HG03103 (cell line): ENCODE data around the gene DNAAF5.

ENCODE experiments used
- ATAC-seq: cut with Tn5 transposase; IDR thresholded peaks from one replicate; pipeline ENCODE4 v1.9.1; 2021; ENCODE audit warnings: low read depth; ENCODE audit not compliant: unreplicated experiment

Gene DNAAF5

DNA sequence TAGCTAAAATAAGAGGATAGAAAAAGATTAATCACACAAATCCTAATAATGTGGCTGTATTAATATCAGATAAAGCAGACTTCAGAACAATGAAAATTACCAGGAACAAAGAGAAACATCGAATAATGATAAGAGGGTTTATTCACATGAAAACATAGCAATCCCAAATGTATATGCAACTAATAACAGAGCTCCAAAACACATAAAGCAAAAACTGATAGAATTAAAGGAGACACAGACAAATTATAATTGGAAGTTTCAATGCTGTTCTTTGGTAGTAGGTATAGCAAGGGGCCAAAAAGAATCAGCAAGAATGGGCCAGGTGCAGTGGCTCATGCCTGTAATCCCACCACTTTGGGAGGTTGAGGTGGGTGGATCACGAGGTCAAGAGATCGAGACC lies 23.4 kb upstream of the DNAAF5 start:
- no peak for ATAC-seq

DNA sequence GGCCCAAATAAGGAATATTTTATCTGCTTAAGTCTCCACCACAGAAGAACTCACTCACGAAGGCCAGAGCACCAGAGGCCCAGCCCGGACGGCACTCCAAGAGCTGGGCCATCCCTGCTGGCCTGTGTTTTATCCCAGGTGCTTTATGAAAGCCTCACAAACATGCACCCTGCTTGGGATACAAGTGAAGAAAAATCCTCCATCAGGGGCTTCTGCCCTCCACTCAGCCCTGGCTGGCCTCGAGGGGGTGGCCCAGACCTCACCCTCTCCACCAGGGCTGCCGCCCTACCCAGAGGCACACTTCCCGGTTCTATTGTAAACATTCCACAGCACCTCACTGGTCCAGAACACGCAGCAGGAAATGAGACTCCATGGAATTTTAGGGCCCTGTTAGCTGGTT lies 19.8 kb upstream of the DNAAF5 start:
- no peak for ATAC-seq

DNA sequence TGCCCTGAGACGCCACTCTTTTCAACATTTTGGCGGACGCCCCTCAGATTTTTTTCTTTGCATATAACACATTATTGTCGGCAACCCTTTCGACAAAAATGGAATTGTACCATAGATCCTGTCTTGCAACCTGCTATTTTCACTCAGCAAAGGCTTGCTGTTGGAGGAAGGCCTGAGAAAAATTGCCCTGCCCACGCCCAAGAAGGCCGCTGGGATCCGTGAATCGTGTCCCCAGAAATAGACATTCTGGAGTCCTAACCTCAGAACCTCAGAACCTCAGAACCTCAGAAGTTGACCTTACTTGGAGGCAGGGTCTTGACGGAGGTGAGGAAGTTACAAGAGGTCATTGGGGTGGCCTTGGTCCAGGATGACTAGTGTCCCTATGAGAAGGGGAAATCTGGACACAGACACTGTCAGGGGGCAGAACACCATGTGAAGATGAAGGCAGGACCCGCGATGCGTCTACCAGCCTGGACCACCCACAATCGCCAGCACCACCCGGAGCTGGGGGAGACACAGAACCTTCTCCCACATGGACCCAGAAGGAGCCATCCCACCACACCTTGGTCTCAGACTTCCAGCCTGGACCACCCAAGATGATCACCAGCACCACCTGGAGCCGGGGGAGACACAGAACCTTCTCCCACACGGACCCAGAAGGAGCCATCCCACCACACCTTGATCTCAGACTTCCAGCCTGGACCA lies 19.1 kb upstream of the DNAAF5 start:
- ATAC-seq = no peak

DNA sequence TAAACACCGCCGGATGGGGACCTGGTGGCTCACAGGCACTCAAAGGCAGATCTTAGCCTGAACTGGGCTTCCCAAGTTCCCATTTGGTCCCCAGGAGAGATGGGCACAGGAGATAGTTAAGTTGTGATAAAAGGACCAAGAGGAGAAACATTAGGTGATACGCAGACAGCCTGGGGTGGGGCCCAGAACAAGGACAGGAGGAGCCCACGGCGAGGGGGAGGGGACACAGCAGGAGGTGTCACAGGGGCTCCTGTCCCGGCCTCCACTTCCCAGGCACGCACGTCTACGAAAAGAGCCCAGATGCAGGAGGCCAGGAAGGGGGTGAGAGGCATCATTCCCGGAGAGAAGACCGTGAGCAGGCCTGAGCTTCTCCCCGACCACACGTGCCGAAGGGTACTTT lies 16.3 kb upstream of the DNAAF5 start:
- ATAC-seq = no peak

DNA sequence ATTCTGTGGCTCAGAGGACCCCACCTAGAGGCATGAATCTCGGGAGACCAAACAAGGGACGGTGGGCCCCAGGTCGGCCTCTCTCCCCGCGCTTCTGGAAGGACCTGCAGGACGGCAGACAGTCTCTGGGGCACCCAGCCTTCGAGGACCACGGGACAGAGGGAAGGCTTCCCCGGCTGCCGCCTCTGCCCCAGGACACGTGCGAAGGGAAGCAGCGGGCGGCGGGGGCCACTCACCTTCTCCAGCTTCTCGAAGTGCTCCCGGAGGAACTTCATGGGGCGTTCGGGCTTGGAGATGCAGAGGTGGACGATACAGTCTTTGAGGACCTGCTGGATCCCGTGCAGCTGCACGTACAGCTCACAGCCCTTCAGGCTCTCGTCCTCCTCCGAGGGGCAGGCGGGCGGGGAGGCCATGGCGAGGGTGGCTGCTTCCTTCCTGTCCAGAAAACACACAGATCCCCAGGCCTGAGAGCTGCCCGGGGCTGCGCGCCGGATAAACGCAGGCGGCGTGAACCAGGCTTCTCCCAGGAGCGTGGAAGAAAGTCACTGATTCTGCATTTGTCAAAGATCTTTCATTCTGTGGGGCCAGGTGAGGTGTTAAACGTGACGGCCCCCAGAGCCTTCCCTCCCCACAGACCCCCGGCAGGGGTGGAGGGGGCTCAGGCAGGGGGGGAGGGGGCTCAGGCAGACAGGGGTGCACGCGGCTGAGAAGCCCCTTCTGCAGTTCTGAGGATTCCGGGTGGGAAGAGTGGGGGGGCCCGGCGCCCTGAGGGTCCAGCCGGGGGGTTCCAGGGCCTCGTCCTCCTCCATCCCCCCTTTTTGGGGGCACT lies 15.2 kb upstream of the DNAAF5 start:
- no peak for ATAC-seq

DNA sequence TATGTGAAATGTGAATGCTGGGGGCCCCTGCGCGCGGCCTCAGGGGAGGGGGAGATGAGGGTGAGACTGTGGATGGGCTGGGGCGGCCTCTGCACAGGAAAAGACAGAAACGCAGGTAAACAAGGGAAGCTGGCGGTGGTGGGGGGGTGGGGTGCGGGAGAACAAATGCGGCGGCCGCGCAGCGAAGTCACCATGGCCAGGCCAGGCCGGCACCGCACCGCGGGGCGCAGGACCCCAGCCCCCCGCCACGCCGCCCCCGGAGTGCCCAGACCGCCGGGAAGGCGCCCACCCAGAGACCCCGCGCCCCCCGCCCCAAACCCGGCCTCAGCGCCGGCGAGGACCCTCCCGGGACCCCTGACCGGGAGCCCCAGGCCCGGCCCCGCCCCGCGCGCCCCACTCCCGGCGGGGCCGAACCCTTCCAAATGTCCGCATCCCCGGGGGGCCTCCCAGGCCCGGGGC lies 14.5 kb upstream of the DNAAF5 start:
- ATAC-seq = no peak

DNA sequence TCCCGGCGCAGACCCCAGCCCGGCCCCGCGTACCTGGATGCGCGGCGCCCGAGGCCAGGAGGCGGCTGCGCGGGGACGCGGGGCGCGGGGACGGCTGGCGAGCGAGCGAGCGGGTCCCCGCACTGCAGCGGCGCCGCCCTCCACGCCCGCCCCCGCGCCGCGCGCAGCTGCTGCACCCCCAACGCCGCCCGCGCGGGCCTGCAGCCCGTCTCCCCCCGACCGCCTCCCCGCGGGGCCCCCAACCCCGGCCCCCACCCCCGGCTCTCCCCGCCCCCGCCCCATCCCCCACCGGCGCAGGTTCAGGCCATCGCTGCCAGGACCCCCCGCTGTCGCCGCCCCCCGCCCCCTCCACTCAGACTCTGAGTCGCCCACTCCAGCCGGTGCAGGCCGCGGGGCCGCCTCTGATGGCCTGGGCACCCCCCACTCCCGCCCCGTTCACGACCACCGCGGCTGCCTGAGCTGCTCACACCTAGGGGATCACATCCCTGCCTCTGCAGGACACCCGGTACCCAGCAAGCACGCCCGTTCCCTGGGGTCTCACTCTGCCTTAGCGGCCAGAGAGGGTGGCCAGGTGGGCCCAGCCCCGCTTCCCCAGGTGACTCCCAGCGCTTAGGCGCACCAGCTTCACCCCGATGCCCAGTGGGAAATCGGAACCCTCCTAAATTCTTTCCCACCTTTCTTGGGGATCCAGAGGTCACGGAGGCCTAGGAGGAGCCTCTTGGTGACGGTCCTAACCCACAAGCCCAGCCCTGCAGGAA lies 13.9 kb upstream of the DNAAF5 start:
- no peak for ATAC-seq

DNA sequence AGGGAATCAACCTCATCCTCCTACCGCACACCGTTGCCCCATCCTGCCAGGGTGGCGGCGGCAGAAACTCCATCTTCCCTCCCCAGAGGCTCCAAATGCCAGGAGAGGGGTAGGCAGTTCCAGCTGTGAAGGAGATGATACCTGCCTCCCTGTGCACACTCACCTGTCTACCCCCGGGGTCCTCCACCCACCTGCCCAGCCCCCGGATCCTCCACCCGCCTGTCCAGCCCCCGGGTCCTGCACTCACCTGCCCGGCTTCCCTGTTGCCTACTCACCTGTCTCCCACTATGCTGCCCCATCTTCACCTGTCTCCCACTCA lies 13.4 kb upstream of the DNAAF5 start:
- no peak for ATAC-seq

DNA sequence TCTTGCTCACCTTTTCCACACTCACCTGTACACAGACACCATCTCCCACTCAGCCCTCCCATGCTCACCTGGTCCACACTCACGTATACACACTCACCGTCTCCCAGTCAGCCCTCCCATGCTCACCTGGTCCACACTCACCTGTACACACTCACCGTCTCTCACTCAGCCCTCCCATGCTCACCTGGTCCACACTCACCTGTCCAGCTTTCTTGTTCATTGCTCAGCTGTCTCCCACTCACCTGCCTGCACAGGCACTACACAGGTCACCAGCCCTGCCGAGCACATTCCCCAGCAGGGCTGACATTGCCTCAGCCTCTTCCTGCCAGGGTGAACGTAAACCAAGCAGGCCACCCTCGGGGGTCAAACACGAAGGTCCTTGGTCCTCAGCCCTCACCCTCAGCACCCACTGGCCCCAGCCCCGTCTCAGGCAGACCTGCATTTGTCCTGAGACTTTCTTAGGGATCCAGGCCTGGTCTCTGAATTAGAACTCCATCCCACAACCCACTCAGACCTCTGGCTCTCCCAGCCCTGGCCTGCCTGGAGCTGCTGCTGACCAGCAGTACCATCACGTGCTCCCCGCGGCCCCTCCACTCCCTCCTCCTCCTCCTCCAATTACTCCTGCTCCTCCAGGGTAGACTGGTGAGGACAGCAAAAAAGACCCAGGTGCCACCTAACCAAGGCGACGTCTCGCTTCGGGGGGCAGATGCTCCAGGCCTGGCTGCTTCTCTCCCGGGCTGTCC lies 12.8 kb upstream of the DNAAF5 start:
- ATAC-seq = no peak

DNA sequence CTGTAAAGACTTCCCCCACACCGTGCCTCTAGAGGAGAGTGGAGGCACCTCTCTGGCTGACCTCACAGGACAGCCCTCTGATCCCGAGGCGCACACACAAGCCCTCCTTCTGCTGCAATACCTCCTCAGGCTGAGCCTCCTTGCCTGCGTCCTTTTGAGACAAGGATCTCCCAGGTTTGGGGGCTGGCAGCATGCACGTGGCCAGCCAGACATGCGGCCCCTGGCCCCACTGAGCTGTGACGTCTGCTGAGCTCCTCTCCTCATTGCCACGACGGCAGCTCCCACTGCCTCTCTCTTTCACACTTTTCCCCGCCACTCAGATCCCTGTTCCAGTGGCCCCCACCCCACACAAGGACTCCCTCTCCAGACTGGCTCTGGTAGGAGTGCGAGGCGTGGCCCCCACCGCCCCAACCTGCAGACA lies 12.2 kb upstream of the DNAAF5 start:
- no peak for ATAC-seq

DNA sequence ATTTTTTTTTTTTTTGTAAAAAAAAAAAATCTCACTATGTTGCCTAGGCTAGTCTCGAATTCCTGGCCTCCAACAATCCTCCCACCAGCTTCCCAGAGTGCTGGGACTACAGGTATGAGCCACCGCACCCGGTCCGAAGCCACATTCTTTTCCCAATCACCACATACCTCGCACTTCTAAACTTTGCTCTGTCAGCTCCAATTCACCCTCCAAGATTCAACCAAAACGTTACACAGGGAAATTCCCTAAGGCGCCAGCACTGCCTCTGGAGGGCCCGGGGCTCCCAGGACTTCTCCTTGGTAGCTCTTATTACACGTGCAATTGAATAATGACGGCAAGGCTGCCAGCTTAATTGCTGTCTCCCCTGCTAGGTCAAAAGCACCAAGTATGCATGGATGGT lies 10.3 kb upstream of the DNAAF5 start:
- ATAC-seq = no peak

DNA sequence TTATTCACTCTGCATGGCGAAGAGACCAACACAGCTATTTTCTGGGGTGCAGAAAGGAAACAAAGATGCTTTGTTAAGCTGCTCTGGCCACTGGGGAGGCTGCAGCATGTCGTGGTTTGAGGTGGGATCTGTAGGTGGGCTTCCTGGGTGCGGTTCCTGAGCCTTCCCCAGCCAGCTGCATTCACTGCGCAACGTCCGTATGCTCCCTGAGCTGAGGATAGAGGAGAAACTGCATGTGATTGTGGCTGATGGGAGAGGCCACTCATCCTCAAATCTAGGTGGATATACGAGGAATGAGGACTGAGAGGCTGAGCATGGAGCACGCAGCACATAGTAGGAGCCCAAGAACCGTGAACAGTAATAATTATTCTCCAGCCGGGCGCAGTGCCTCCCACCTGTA lies 9.9 kb upstream of the DNAAF5 start:
- no peak for ATAC-seq

DNA sequence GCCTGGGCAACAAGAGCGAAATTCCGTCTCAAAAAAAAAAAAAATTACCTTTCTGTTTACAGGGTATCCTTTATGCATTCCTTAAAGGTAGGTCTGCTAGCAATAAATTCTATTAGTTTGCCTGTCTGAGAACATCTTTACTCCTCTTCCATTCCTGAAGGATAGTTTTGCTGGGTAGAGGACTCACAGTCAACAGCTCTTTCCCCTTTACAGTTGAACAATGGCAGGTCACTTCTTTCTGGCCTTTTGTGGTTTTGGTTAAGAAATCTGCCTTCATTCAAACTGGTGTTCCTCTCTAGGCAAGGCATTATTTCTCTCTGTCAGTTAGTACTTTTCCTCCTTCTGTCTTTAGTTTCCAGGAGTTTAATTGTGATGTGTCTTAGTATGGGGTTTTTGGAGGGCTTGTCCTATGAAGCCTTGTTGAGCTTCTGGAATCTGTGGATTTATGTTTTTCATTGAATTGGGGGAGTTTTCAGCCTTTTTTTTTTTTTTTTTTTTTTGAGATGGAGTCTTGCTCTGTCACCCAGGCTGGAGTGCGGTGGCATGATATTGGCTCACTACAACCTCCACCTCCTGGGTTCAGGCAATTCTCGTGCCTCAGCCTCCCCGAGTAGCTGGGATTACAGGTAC lies 4.8 kb upstream of the DNAAF5 start:
- no peak for ATAC-seq

DNA sequence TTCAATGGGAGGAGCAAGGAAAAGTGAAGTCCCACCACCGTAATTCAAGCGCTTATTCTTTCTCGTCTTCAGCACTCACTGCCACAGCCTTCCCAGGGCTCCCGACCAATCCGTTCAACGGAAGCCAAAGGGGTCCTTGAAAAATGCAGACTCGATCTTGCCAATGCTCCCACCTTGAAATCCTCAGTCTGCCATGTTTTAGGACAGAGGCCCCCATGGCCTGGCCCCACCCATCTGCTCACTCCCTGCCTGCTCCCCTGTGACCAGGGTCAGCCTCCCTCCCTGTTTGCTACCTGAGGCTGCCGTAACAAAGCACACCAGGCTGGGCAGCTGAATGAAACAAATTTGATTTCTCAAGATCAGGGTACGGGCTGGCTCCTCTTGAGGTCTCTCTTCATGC lies 3.0 kb upstream of the DNAAF5 start:
- no peak for ATAC-seq

DNA sequence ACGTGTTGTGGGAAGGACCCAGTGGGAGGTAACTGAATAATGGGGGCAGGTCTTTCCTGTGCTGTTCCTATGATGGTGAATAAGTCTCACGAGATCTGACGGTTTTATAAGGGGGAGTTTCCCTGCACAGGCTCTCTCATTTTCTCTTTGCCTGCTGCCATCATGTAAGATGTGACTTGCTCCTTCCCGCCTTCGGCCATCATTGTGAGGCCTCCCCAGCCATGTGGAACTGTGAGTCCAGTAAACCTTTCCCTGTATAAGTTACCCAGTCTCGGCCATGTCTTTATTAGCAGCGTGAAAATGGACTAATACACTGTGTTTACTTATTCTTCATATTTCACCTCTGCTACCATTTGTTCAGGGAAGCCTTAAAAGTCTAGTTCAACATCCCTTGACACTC lies 2.2 kb upstream of the DNAAF5 start:
- no peak for ATAC-seq

DNA sequence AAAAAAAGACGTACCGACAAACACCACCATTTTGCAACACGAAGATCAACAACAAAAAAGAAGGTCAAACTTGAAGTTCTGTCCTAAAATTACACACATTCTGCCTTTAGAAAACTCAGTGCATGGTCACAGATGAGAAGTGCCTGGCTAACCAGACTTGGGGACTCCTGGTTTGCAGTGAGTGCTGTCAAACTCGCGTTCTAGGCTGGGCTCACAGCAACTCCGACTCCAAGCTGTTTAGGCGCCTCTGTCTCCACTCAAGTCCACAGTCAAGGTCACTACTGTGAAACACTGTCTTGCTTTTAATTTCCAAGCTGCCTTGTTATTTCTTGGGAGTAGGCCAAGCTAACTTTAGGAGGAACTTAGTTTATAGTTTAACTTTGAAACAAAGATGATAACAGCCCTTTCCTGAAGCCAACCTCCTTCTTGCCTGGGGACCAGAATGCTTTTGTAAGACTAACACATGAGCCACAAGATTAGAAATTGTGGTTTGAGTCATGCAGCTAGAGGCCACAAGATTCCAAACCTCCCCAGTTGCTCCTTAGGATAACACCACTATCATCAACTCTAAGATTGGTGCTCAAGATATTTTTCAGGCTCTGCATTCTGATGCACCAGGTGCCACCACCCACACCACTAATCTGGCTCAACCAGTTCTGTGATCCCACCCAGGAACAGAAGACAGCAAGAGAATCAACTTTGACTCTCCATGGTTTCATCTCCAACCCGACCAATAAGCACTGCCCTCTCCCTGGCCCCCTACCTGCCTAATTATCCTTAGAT lies 1.1 kb upstream of the DNAAF5 start:
- ATAC-seq = no peak

DNA sequence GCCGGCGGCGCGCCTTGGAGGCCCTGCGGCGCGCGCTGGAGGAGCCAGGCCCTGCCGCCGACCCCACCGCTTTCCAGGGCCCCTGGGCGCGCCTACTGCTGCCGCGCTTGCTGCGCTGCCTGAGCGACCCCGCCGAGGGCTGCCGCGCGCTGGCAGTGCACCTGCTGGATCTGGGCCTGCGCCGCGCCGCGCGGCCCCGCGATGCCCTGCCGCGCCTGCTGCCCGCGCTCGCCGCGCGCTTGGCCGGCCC lies 280 bp downstream of the DNAAF5 start:
- no peak for ATAC-seq

DNA sequence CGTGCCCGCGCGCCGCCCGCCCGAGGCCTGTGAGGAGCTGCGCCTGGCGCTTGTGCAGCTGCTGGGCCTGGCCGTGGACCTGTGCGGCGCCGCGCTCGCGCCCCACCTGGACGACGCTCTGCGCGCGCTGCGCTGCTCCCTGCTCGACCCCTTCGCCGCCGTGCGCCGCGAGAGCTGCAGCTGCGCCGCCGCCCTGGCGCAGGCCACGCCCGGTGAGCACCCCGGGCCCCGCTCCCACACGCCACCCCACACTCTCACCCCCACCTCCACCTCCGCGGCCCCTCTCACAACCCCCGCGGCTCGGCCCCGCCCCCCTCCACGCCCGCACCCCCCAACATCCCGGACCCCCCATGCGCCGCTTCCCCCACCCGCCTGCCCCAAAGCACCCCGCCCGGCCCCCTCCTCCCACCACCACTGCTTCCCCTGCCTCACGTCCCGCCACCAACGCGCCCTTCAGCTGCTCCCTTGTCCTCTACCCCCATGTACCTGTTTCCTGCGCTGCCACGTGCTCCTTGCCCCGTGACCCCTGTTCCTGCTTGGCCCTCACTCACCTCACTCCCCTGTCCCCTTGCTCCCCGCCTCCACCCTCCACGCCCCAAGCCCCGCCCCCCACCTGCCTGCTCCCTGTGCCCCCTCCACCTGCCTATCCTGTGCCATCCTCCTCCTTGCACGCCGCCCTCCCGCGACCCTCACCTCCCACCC lies 756 bp downstream of the DNAAF5 start, which contains the start of gene PRKAR1B:
Gene PRKAR1B, minus strand, starts transcription at position 178 of the 702 bp plus-strand sequence. CDS start 15,776 bp downstream, outside the sequence.
- peak; percentile 35 for ATAC-seq

DNA sequence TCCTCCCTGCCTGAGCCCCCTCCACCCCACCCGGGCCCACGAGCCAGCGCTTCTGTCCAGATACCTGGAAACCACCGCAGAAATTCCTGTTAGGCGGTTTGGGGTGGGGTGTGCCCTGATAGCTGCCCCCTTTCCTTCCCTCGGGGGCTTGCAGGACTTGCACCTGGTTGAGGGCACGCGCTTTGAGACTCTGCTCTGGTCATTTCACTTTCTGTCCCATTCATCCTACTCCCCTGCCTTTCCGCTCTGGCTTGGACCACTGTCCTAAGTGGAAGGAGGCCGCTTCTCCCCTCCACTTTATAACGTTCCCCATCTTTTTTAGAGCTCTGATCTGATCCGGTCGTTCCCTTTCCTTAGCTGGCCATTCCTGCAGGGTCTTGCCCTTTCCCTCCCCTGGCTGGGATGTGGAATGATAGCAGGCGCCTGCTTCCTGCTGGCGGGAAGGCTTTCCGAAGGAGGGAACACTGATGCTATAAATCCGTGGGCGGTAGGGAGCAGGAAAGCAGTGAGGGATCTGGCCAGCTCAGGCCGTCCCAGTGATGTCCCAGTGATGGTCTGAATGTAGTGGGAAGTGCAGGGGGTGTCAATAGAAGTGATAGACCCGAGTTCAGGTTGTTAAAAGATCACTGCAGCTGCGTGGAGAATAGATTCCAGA lies 1.4 kb downstream of the DNAAF5 start:
- ATAC-seq = no peak
